Subcutaneous adipose tissue (tissue), 4 donors: Measurements from ENCODE around the gene DFFA. TPM values are rescaled to one million over a fixed set of nuclear protein-coding genes. Genes with fewer than 3 reads are reported as not detected.

ENCODE experiments used
- total RNA-seq, 4 donors: library from RNA; depleted of rRNA; stranded (reverse); fragments of >200 nt; gene quantifications; one replicate each; pipeline ENCODE4 v1.1.0, GENCODE V29; 2016
- TF ChIP-seq, protein P1 (sequence below): fragments of 450-650 bp; IDR thresholded peaks from one replicate; pipeline ENCODE4 v1.5.1; 2016; ENCODE audit warnings: low read depth, mild to moderate bottlenecking, control low read depth, antibody characterized with exemption, moderate library complexity

The DFFA gene
- total RNA-seq, 4 donors from 2014 or later: 15.2 to 18.3 (median 15.4) TPM

DNA sequence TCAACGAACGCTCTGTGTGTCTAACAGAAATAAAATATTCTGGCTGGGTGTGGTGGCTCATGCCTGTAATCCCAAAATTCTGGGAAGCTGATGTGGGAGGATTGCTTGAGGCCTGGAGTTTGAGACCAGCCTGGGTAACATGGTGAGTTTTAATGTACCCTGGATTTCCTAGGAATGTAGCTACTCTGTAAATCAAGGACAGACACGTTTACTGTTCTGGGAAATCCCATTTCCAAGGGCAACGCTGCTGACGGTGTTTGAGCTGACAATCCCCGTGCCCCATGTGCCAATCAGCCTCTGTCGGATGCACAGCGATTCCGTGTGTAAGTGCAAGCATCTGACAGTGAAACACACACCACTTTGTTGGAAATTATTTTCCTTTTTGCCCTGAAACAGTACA is 14.5 kb downstream of the DFFA start:
- TF ChIP-seq, protein P1, sequence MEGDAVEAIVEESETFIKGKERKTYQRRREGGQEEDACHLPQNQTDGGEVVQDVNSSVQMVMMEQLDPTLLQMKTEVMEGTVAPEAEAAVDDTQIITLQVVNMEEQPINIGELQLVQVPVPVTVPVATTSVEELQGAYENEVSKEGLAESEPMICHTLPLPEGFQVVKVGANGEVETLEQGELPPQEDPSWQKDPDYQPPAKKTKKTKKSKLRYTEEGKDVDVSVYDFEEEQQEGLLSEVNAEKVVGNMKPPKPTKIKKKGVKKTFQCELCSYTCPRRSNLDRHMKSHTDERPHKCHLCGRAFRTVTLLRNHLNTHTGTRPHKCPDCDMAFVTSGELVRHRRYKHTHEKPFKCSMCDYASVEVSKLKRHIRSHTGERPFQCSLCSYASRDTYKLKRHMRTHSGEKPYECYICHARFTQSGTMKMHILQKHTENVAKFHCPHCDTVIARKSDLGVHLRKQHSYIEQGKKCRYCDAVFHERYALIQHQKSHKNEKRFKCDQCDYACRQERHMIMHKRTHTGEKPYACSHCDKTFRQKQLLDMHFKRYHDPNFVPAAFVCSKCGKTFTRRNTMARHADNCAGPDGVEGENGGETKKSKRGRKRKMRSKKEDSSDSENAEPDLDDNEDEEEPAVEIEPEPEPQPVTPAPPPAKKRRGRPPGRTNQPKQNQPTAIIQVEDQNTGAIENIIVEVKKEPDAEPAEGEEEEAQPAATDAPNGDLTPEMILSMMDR: no peak

DNA sequence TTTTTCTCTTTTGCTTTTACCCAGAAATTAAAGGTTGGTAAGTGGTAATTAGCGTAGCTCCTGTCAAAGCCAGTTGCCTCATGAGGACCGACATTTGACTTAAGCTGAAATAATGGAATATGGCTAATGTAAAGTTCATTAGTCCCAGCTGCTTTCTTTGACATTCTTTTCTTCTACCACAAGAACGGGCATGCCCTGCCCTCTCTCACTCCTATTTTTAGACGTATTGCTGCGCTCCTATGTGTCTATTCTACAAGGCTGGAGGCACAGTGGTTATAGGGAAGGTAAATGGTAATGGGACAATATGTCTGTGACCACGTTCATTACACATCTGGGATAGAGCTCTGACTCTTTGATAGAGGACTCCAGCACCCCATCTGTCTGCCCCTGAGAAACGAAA is 15.7 kb downstream of the DFFA start:
- TF ChIP-seq, protein P1: no peak

DNA sequence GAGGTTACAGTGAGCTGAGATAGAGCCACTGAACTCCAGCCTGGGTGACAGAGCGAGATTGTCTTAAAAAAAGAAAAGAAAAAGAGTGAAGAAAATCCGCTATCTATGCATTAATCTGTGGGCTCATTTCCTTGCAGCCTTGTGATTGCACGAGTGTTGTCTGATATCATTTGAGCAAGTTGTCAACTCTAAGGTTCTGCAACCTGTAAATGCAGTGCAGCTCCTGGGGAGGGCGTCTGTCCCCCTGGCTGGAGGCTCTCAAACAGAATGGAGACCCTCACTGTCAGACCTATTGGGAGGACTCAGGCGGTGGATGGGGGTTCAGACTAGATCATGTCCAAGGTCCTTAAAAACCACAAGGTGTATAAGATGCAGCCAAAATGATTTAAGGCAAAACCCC is 16.3 kb downstream of the DFFA start:
- TF ChIP-seq, protein P1: no peak

DNA sequence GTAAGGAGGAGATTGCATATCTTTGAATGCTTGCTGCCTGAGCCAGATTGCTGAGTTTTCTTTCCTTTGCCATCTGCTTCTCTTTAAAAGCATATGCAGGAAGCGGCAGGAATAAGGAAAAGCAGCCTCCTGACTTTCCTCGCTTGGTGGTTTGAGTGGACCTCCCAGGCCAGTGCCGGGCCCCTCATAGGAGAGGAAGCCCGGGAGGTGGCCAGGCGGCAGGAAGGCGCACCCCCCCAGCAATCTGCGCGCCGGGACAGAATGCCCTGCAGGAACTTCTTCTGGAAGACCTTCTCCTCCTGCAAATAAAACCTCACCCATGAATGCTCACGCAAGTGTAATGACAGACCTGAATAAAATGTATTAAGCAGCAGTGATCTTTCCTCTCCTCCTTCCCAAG is 21.0 kb downstream of the DFFA start:
- TF ChIP-seq, protein P1: no peak

DNA sequence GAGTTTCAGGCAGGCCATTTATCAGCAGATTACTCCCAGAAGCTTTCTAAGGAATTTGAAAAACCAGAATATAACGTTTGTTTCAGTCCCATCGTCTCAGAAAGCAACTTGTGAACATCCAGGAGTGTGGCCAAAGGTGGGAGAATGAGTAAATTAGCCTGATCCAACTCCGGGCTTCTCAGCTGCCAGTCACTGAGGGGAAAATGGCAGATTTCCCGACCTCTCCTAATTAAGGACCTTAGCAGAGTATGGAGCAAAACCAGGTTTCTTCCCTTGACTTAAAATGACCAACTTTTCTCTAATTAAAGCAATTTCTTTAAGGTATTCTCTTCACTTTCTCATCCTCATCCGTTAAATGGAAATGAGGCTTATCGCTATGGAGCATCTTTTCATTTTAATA is 21.5 kb downstream of the DFFA start:
- TF ChIP-seq, protein P1: no peak

DNA sequence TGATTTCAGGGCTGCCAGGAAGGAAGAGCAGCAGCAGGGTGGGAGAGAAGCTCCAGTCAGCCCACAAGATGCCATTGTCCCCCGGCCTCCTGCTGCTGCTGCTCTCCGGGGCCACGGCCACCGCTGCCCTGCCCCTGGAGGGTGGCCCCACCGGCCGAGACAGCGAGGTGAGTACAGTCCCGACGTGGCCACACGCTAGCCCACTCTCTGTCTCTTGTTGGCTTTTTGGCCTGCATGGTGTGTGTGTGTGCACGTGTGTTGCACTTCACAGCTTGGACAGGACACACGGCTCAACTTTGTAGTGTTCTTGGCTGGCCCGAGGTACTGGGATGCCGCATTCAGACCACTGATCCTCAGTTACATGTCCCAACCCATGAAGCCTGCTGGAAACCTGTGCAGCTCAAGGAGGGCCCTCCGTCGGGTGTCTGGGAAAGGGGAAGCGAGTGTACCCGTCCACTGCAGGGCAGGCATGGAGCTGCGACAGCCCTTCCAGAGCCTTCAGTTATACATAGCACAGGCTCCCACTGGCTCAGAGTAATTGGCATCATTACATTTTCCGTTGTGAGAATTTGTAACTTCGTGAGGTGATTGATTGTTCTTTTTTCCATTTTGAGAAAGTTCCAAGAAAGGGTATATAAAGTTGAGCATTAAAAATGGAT is 22.0 kb downstream of the DFFA start:
- TF ChIP-seq, protein P1: no peak

DNA sequence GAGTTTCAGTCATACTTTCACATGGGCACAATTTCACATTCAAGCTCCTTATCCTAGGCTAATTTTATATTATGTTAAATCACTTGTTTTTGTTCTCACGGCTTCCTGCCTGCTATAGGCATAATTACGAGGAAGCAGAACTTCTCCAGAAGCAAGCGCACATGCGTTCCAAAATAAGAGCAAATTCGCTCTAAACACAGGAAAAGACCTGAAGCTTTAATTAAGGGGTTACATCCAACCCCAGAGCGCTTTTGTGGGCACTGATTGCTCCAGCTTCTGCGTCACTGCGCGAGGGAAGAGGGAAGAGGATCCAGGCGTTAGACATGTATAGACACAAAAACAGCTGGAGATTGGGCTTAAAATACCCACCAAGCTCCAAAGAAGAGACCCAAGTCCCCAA is 22.6 kb downstream of the DFFA start, which contains the start of gene CORT:
TSS of gene CORT (plus strand) at position 281 of the 400 bp plus-strand sequence. CDS start 193 bp downstream, outside the sequence.
- TF ChIP-seq, protein P1: no peak
